ENCODE measurements around the gene HECW1.

HECW1 gene

DNA sequence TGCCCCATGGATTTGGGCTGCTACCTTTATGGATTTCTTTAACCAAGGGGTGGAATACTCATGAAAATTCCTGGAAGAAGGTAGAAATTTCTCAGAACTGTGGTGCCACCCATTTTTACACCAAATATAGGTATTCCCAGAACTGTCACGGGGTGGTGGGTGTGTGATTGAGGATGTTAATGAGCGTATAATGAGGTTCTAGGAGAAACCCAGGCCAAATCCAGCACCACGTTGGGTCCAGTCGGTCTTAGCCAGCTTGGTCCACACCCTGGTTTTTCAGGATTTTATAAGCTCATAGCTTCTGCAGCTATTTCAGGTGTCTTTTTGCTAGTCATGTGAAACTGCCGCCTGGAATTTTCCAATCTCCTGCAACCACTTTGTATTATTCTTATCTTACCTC lies 83.3 kb downstream of the HECW1 start:
- intact Hi-C loops (cut with DNase I; ENCODE audit: low total_unique reads), result no loop called here
- H3K4me1 ChIP-seq, result no peaks in the 10 kb centered on the region

DNA sequence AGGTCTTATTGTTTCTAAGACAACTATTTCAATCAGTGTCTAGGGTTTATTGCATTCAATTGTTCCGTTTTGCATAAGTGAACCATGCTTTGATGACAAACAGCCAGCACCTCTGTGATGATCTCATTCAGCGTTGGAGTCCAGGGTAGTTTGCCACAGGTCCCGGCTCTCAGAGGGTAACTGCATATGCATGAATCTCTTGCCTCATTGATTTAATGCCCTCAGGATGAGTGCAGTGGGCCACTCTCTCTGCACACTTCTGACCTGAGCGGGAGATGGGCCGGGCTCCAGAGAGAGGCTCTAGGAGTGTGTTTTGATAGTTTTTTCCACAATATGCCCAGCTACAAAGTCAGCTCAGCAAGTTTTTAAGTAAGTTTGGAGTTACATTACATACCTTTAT lies 83.9 kb downstream of the HECW1 start:
- intact Hi-C loops (cut with DNase I; ENCODE audit: low total_unique reads), result no loop called here

More for the DNA sequence above, 83.3 kb downstream of the HECW1 start:
- TF ChIP-seq, protein P1, sequence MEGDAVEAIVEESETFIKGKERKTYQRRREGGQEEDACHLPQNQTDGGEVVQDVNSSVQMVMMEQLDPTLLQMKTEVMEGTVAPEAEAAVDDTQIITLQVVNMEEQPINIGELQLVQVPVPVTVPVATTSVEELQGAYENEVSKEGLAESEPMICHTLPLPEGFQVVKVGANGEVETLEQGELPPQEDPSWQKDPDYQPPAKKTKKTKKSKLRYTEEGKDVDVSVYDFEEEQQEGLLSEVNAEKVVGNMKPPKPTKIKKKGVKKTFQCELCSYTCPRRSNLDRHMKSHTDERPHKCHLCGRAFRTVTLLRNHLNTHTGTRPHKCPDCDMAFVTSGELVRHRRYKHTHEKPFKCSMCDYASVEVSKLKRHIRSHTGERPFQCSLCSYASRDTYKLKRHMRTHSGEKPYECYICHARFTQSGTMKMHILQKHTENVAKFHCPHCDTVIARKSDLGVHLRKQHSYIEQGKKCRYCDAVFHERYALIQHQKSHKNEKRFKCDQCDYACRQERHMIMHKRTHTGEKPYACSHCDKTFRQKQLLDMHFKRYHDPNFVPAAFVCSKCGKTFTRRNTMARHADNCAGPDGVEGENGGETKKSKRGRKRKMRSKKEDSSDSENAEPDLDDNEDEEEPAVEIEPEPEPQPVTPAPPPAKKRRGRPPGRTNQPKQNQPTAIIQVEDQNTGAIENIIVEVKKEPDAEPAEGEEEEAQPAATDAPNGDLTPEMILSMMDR (IDR thresholded peaks at IDR 0.05), result no peak
- H3K4me3 ChIP-seq, result no peak overlapping the region
- no peak overlapping the region for H3K27ac ChIP-seq
- no peaks in the 10 kb centered on the region for H3K36me3 ChIP-seq
- no peak for DNase-seq
- peaks cover 0 to 11% of the 10 kb centered on the region in 2 donors for H3K27me3 ChIP-seq
- no peaks in the 10 kb centered on the region for H3K9me3 ChIP-seq

DNA sequence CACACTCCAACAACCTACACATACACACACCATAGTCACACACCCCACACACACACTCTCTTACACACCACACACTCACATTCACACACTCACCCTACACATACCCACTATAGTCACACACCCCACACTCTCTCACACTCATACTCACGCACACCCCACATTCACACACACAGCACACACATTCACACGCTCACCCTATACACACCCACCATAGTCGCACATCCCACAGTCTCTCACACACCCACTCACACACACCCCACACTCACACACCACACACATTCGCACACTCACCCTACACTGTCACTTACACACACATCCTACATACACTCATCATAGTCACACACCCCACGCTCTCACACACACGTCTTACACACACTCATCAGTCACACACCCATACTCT lies 85.6 kb downstream of the HECW1 start:
- H3K4me1 ChIP-seq, result no peaks in the 10 kb centered on the region
- TF ChIP-seq, protein P1 (IDR thresholded peaks at IDR 0.05), result no peak
- intact Hi-C loops (cut with DNase I; ENCODE audit: low total_unique reads), result no loop called here
- no peaks in the 10 kb centered on the region for H3K9me3 ChIP-seq
- no peak for DNase-seq
- H3K36me3 ChIP-seq, result no peaks in the 10 kb centered on the region
- no peak overlapping the region for H3K27ac ChIP-seq
- peaks cover 0 to 19% of the 10 kb centered on the region in 2 donors for H3K27me3 ChIP-seq
- no peak overlapping the region for H3K4me3 ChIP-seq

More for the DNA sequence above, 83.9 kb downstream of the HECW1 start:
- Histone ChIP-seq H3K36me3 (no peaks in the 10 kb centered on the region), H3K27me3 (peaks cover 0 to 16% of the 10 kb centered on the region in 2 donors), H3K27ac (no peak overlapping the region), H3K9me3 (no peaks in the 10 kb centered on the region), H3K4me3 (no peak overlapping the region), H3K4me1 (no peaks in the 10 kb centered on the region)
- TF ChIP-seq, protein P1 (IDR thresholded peaks at IDR 0.05), result no peak
- no peak for DNase-seq

DNA sequence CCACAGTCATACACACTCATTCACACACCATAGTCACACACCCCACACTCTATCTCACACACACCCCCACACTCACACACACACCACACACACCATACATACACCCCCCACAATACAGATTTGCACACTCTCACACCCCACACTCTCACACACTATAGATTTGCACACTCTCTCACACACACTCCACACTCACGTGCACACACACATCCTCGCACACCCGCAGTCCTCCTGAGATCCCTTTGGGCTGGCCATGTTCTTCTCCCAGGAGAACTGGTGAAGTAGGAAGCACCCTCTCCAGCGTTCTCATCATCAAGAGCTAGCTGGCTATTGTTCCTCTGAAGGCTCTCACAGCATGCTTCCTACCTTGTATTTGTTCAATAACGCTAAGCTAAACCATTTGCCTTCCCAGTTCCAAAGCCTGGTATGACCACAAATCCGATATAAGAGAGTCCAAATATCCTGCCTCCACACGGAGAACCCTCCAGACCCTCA lies 86.2 kb downstream of the HECW1 start:
- TF ChIP-seq, protein P1 (IDR thresholded peaks at IDR 0.05), result no peak
- intact Hi-C loops (cut with DNase I; ENCODE audit: low total_unique reads), result no loop called here
- Histone ChIP-seq H3K4me1 (no peaks in the 10 kb centered on the region), H3K36me3 (no peaks in the 10 kb centered on the region), H3K4me3 (no peak overlapping the region), H3K9me3 (no peaks in the 10 kb centered on the region), H3K27ac (no peak overlapping the region), H3K27me3 (peaks cover 0 to 19% of the 10 kb centered on the region in 2 donors)
- DNase-seq, result no peak

DNA sequence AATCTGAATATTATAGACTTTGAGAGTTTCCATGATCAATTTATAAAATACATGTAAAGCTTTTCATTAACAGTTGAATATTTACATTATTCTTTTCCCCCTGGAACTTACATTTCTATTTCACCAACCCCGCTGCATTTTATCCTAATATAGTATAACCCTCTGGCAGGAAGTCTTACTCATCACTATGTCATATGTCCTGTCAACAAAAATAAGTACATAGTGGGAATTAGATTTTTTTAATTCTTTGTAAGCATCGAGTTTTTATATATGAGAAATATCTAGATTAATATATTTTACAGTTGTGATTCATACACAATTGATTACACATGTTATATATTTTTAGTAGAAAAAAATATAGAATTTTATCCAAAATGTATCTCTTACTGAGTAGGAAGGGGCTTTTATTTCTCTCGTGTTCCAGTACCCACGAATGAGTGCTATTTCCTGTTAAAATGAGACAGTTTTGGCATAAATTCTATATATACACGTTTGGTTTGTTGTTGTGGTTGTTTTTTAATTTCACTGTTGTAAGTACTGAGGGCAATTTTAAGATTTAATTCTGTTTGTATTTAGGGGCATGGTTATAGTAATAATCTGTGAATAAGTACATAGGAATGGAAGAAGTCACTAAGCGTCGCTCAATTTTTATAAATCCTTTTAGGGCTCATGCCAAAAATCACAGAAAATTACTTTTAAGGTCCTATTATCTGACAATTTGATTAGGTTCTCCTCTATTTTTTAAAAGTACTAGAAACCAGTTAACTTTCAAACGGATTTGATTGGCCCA lies 87.1 kb downstream of the HECW1 start:
- DNase-seq, result no peak
- no peaks in the 10 kb centered on the region for H3K36me3 ChIP-seq
- H3K4me1 ChIP-seq, result no peaks in the 10 kb centered on the region
- no peaks in the 10 kb centered on the region for H3K9me3 ChIP-seq
- H3K27ac ChIP-seq, result no peak overlapping the region
- H3K27me3 ChIP-seq, result peaks cover 0 to 19% of the 10 kb centered on the region in 2 donors
- H3K4me3 ChIP-seq, result no peak overlapping the region
- intact Hi-C loops (cut with DNase I; ENCODE audit: low total_unique reads), result no loop called here
- TF ChIP-seq, protein P1 (IDR thresholded peaks at IDR 0.05), result no peak
